Spleen (tissue), 7 donors: Measurements from ENCODE around the gene PRELID3B.

Experiments used
- POLR2A ChIP-seq, 3 donors: fragments of 450-650 bp; IDR thresholded peaks; one replicate each; pipeline ENCODE4 v1.5.1; 2017; ENCODE audit warnings: antibody characterized with exemption in 3 of 3, mild to moderate bottlenecking in 1 of 3
- TF ChIP-seq, protein P1 (sequence below), 11 experiments: fragments of 200-600 bp in 7 of 11; fragments of 450-650 bp in 4 of 11; sonication (generic) in 4 of 11; IDR thresholded peaks in 8 of 11; conservative IDR thresholded peaks in 3 of 11; 1 replicate in 7 of 11; 2 replicates in 4 of 11; pipeline versions ENCODE4 v1.4.0 to v1.8.0; 2016 to 2021; ENCODE audit warnings: antibody characterized with exemption in 11 of 11, inconsistent platforms in 4 of 11, mild to moderate bottlenecking in 1 of 11
- donor health status: DM: no; HTN: no; CAD: no; lungs with moderate emphysema.
- donor health status: DM: no; HTN: no; CAD: no.
- donor health status: DM: no; HTN: no; CAD: no.

DNA sequence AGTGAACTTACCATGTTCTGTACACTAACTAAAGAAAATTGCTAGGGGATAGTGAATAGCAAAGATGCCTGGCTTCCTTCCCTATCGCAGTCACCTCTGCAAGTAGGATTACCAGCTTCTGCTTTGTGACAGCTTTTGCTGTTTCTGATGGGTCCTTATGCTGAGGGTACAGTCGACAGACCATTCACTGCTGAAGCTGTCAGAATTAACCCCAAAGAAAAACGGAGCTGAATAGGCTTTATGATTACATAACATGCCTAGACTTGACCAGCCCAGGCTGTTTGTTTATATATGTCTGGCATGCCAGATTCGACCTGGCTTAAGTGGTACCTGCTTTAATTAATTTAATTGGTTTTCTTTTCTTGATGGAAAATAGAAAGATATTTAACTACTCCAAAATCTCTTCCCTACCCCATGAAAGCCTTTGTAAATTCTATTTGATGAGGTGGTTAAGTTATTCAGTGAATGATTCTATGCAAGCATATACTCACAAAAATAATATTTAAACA, 21.7 kb upstream of the PRELID3B start:
- TF ChIP-seq POLR2A (IDR thresholded peaks at IDR 0.05) = no peak
- TF ChIP-seq, protein P1, sequence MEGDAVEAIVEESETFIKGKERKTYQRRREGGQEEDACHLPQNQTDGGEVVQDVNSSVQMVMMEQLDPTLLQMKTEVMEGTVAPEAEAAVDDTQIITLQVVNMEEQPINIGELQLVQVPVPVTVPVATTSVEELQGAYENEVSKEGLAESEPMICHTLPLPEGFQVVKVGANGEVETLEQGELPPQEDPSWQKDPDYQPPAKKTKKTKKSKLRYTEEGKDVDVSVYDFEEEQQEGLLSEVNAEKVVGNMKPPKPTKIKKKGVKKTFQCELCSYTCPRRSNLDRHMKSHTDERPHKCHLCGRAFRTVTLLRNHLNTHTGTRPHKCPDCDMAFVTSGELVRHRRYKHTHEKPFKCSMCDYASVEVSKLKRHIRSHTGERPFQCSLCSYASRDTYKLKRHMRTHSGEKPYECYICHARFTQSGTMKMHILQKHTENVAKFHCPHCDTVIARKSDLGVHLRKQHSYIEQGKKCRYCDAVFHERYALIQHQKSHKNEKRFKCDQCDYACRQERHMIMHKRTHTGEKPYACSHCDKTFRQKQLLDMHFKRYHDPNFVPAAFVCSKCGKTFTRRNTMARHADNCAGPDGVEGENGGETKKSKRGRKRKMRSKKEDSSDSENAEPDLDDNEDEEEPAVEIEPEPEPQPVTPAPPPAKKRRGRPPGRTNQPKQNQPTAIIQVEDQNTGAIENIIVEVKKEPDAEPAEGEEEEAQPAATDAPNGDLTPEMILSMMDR (IDR thresholded peaks at IDR 0.05 in 8 of 11, conservative IDR thresholded peaks at IDR 0.05 in 3 of 11) = no peak
